GM21526 (cell line): ENCODE measurements around the gene FAT4.

Experiments
- ATAC-seq: cut with Tn5 transposase; IDR thresholded peaks from one replicate; pipeline ENCODE4 v1.9.1; 2021; ENCODE audit warnings: moderate library complexity; ENCODE audit not compliant: unreplicated experiment, low FRiP score

The FAT4 gene

GRCh38 chr4:125316791-125317524 lies 2.2 kb downstream of the FAT4 start:
- no peak for ATAC-seq

DNA sequence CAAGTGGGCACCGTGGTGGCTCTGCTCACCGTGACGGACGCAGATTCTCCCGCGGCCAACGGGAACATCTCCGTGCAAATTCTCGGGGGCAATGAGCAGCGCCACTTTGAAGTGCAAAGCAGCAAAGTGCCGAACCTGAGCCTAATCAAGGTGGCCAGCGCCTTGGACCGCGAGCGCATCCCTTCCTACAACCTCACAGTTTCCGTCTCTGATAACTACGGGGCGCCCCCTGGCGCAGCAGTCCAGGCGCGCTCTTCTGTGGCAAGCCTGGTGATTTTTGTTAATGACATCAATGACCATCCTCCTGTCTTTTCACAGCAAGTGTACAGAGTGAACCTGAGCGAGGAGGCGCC lies 2.7 kb downstream of the FAT4 start:
- no peak for ATAC-seq

- ATAC-seq, result no peak
Measured at GRCh38 chr4:125319311-125319710, 4.6 kb downstream of the FAT4 start.

- no peak for ATAC-seq
Measured at GRCh38 chr4:125321709-125322365, 7.1 kb downstream of the FAT4 start.

GRCh38 chr4:125322366-125322730 lies 7.6 kb downstream of the FAT4 start:
- ATAC-seq, result no peak

DNA sequence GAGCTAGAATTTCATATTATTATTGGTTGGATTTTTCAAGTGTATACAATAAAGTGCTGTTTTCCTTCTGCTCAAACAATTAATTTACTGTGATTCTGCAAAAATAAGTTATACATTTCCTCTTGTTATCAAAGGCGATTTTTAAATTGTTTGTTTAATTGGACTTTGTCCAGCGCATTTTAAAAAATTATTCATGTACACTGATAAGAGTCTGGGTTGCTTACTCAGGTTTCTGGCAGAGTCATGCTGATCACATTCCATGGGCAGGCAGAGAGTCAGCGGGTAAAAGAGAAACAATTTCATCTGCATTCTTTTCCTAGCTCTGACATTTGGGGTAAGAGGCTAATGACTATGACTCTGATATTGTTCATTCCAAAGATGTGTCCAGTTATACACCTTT lies 8.9 kb downstream of the FAT4 start:
- ATAC-seq, result no peak

GRCh38 chr4:125325733-125326132 lies 11.0 kb downstream of the FAT4 start:
- no peak for ATAC-seq

GRCh38 chr4:125331116-125331515 lies 16.4 kb downstream of the FAT4 start:
- no peak for ATAC-seq

GRCh38 chr4:125334926-125335325 lies 20.2 kb downstream of the FAT4 start:
- no peak for ATAC-seq

DNA sequence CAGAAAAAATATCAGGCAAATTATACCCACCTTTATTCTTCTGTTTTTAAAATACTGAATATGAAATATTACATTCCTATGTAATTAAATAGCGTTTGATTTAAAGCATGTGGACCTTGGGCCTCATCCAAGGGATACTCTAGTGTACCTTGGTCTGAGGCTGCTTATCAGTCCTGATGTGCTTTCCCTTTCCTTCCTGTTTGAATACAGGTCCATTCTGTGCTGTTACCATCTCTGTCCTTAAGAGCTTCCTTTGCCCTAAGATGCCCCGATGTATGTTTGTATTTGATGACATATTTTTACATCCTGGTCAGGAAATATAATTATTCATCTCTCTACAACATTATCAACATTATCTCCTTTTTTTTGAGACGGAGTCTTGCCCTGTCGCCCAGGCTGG lies 24.1 kb downstream of the FAT4 start:
- no peak for ATAC-seq

- no peak for ATAC-seq
Measured at GRCh38 chr4:125344198-125344597, 29.4 kb downstream of the FAT4 start.

DNA sequence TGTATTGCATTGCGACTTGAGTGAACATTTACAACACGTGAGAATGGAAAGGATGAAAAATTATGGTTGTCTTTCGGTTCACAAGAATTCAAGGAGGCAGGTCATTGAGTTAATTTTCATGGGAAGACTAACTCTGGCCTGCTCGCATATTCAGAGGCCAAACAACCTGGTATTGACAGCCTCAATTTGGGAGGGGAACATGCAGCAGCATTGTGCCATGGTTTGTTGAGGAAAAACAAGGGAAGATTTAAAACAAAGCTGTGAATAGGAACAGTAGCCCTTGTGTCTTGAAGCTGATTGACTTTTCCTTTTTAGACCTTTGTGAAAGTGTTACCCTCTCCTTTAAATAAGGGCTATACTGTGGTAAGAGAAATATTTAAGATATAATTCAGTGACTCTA lies 31.9 kb downstream of the FAT4 start:
- ATAC-seq, result no peak

GRCh38 chr4:125350470-125351135 lies 35.8 kb downstream of the FAT4 start:
- no peak for ATAC-seq

DNA sequence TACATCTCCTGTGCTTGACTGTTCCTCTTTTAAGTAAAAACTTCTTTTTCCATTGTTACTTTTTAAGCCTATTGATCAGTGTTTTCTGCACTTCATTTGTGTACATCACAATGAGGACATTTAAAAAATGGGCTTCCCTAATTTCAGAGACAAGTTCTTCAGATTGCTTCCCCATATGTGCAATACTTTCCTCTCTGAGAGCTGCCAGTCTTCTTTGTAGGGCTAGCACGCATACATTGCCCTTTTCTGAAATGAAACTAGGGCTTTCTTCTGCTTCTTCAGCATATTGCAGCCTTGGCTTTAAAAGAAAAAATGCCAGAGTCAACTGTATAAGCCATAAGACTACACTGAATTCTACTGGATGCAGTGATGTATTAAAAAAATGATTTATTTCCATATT lies 37.8 kb downstream of the FAT4 start:
- no peak for ATAC-seq

GRCh38 chr4:125353131-125353530 lies 38.4 kb downstream of the FAT4 start:
- no peak for ATAC-seq

DNA sequence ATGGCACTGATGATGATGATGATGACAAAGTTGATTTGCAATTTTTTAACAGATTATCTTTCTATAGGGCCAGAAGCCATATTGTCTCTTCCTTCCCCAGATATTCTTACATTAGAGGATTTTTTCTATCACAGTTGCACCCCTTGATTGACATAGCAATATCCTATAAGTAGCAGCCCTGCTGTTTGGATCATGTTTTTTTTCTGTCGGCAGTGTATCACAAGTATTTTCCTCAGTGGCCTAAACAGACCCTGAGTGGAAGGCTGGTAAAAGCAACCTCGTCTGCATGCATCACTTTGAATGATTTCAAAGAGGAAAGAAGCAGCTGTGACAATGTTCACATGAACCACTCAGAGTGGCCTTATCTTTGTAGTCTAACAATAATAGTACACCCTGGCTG lies 41.0 kb downstream of the FAT4 start:
- no peak for ATAC-seq

DNA sequence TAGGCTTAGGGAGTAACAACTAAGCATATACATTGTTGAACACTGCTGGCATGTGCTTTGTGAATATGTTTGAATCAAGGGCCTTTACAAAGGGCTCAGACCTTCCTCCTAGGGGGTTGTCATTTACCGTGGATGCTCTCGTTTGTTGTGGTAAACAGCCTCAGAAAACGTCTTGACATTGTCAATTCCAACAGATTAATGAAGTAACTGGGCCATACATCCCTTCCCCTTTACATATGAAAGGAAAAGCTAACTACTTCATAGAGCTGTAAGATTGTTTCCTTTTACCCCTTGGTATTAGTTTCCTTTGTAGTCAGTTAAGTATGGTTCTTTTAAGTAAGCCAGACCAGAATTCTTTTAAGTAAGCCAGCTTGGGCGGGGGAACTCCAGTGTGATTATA lies 42.9 kb downstream of the FAT4 start:
- no peak for ATAC-seq

GRCh38 chr4:125358453-125358852 lies 43.7 kb downstream of the FAT4 start:
- ATAC-seq, result no peak

DNA sequence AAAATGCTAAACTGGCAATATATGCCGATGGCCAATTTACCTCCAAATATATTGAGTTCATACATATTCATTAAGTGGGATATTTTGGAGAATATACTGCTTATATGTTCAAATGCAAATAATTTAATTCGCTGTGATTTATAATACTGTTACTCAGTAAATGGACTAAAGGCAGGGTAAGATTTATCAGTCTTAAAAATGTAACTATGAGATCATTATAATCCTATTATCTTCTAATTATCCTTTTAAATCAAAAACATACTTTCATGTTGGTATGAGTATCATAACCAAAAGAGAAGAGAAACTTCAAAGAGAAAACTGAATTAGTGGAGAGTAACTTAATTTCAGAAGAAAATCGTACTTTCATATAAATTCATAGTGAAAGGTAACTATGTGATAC lies 44.6 kb downstream of the FAT4 start:
- ATAC-seq, result no peak

DNA sequence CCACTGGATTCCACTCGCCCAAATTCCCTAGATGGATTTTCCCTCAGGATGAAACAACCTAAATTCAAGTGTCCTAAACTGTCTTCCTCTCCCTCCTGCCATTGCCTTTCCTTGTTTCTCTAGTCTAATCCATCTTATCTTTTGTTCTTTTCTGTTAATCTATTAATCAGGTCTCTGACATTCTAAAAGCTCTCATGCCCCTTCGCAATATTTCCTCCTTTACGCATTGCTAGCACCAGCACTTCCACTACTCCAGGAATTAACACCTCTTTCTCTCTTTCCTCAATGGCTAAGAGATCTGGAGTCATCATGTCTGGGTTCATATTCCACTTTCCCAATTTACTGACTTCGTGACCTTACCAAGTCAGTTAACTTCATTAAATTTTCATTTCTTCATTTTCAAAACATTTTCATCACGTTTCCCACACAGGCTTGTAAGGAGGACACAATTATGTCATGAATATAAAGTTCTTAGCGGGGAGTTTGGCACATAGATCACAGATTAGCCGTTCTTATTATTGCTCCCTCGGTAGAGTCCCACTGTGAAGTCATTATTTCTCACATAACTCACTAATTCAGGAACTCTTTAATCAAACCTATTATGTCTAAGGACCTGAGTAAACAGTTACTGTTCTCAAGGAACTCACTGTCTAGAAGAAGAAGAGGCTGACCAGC lies 45.3 kb downstream of the FAT4 start:
- no peak for ATAC-seq

DNA sequence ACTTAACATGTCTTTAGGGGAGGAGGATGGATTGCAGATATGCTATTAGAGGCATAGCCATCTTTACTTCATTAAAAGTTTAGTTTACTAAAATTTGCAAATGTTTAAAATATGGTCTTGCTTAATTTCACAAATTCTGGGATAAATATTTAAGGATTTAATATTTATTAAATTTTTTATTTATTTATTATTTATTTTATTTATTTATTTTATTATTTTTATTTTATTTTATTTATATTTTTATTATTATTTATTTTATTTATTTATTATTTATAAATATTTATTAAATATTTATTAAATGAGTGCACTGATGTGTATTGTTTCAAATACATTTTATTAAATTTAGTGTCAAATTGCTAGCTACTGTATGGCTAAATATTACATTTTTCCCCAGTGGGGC lies 46.0 kb downstream of the FAT4 start:
- ATAC-seq, result no peak
